Mucosa of descending colon (tissue), 3 donors: ENCODE measurements around the gene KCNH8. TPM values are rescaled to one million over a fixed set of nuclear protein-coding genes. Genes with fewer than 3 reads are reported as not detected.

Experiments
- ATAC-seq: fragments of 200-7000 bp; cut with Tn5 transposase; one replicate; pipeline ENCODE4 v1.9.1; 2020; ENCODE audit warnings: mild to moderate bottlenecking, moderate library complexity
- DNase-seq, 3 donors: peaks; one replicate each; pipeline ENCODE4 v3.0.0-alpha.2; 2020
- H3K36me3 ChIP-seq: fragments of 200-600 bp; one replicate; pipeline ENCODE4 v1.8.0; 2021; ENCODE audit warnings: low read depth, mild to moderate bottlenecking
- H3K4me1 ChIP-seq: fragments of 200-600 bp; one replicate; pipeline ENCODE4 v1.8.0; 2021; ENCODE audit warnings: low read depth, mild to moderate bottlenecking
- H3K4me3 ChIP-seq: fragments of 200-600 bp; one replicate; pipeline ENCODE4 v1.8.0; 2021; ENCODE audit warnings: mild to moderate bottlenecking
- H3K9me3 ChIP-seq: fragments of 200-600 bp; one replicate; pipeline ENCODE4 v1.8.0; 2021; ENCODE audit warnings: mild to moderate bottlenecking
- intact Hi-C, 2 donors: fragments of 100-400 bp; cut with DNase I in 1 of 2; cut with micrococcal nuclease in 1 of 2; formaldehyde crosslinking; loops; one replicate each; pipeline versions ENCODE4 v1.11.0 to v1.11.1; 2022; cut with DNase I, micrococcal nuclease
- total RNA-seq, 3 donors: library from RNA; stranded (reverse); fragmentation: NEBNext Ultra II Directional in 2 of 3; extraction: Animal tissue kit (Norgen Biotek cat#: 25700) in 2 of 3; gene quantifications; one replicate each; pipeline versions ENCODE4 v1.2.1 to v1.2.4, GENCODE V29; 2021 to 2023
- TF ChIP-seq, protein P1 (sequence below): fragments of 200-600 bp; IDR thresholded peaks from one replicate; pipeline ENCODE4 v1.8.0; 2022; ENCODE audit warnings: antibody characterized with exemption, mild to moderate bottlenecking
- donor health status: DM: no; HTN: no; CAD: no; lungs with moderate emphysema.
- donor health status: DM: no; HTN: no; CAD: no.
- donor health status: DM: no; HTN: yes; CAD: no.

The KCNH8 gene
- total RNA-seq, 3 donors from 2014 or later, result 1.0 to 1.3 (median 1.1) TPM

DNA sequence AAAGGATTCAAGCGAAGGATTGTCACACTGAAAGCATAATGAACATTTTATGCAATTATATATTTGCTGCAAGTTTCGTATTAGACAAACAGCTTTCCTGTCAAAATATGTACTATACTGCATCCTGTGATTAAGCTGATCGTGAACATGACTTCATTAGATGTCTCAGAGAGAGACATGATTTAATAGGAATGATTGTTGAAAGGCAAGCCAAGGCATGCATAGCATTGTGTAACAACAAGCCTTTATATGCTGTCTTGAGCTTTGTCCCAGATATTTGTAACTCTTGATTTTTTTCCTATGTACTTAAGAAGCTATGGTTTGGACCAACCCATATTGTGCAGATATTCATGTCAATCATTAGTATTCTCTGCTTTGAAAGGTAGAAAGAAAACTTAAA is 309.1 kb downstream of the KCNH8 start:
- Histone ChIP-seq H3K9me3 (no peaks in the 10 kb centered on the region), H3K36me3 (no peaks in the 10 kb centered on the region), H3K4me1 (no peaks in the 10 kb centered on the region), H3K4me3 (no peak overlapping the region)
- DNase-seq (no peak), ATAC-seq (no peak)
- TF ChIP-seq, protein P1, sequence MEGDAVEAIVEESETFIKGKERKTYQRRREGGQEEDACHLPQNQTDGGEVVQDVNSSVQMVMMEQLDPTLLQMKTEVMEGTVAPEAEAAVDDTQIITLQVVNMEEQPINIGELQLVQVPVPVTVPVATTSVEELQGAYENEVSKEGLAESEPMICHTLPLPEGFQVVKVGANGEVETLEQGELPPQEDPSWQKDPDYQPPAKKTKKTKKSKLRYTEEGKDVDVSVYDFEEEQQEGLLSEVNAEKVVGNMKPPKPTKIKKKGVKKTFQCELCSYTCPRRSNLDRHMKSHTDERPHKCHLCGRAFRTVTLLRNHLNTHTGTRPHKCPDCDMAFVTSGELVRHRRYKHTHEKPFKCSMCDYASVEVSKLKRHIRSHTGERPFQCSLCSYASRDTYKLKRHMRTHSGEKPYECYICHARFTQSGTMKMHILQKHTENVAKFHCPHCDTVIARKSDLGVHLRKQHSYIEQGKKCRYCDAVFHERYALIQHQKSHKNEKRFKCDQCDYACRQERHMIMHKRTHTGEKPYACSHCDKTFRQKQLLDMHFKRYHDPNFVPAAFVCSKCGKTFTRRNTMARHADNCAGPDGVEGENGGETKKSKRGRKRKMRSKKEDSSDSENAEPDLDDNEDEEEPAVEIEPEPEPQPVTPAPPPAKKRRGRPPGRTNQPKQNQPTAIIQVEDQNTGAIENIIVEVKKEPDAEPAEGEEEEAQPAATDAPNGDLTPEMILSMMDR, result no peak
- intact Hi-C loops, result no loop called here

DNA sequence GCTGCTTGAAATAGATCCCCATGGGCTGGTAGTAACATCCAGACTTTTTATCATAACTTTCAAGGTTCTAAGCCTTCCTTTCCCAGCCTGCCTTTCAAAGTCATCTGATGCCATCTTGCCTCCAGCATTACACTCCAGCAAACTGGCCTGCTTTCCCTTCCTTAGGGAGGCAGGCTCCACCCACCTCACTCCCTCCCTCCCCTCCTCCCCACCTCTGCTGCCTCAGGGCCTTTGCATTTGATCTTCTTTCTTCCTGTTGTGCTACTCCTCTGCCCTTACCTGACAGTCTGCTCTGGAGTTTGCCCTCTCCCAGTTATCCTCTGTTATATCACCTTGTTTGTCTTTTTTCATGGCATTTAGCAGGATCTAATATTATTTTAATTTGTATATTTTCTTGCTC is 319.5 kb downstream of the KCNH8 start:
- Histone ChIP-seq H3K9me3 (no peaks in the 10 kb centered on the region), H3K4me1 (no peaks in the 10 kb centered on the region), H3K36me3 (no peaks in the 10 kb centered on the region), H3K4me3 (no peak overlapping the region)
- intact Hi-C loops, result no loop called here
- TF ChIP-seq, protein P1, result no peak
- no peak for DNase-seq
- no peak for ATAC-seq

DNA sequence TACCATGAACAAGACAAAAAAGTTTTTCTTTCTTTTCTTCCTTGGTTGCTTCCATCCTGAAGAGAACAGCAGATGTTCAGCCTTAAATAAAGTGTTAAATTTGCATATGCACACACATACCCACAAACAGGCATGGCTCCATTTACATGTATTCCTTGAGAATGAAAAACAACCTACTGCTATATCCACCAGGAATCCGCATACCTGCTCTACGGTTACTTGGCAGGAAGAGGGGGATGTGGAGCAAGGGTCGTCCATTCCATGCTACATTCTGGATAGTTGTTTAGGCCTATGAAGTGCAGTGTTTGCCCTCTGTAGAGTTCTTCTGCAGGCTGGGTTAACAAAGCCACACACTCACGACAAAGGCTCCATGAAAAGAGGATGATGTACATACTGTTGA is 322.8 kb downstream of the KCNH8 start:
- TF ChIP-seq, protein P1, result no peak
- Histone ChIP-seq H3K4me1 (no peaks in the 10 kb centered on the region), H3K36me3 (no peaks in the 10 kb centered on the region), H3K4me3 (no peak overlapping the region), H3K9me3 (no peaks in the 10 kb centered on the region)
- DNase-seq (no peak), ATAC-seq (no peak)
- intact Hi-C loops, result no loop called here

DNA sequence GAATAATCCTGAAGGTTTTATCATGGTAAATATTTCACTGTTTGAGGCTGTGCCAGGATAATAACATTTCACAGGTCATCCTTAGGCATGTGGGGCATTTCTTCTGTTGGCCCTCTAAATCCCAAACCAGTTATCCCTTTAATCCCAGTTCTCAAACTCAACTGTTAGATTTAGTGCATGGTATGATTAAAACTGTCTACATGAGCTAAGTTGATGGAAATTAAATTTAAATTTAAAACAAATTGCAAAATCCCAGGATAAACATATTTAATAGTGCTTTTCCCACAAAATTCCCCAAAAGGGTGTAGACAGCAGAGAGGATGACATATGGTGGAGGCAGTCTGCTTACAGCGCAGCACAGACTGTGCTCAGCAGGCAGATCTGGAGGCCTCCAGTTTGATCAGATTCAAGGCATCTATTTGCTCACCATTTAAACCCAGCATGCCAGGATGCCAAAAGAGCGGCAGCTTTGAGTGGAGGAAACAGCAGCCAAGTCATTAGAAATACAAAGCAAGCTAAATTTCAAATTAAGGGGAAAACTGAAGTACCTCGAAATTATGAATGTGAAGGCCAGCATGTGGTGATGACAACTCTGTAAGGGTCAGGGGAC is 325.8 kb downstream of the KCNH8 start:
- DNase-seq (no peak), ATAC-seq (no peak)
- Histone ChIP-seq H3K36me3 (no peaks in the 10 kb centered on the region), H3K4me1 (no peaks in the 10 kb centered on the region), H3K4me3 (no peak overlapping the region), H3K9me3 (no peaks in the 10 kb centered on the region)
- TF ChIP-seq, protein P1, result no peak
- intact Hi-C loops, result no loop called here

DNA sequence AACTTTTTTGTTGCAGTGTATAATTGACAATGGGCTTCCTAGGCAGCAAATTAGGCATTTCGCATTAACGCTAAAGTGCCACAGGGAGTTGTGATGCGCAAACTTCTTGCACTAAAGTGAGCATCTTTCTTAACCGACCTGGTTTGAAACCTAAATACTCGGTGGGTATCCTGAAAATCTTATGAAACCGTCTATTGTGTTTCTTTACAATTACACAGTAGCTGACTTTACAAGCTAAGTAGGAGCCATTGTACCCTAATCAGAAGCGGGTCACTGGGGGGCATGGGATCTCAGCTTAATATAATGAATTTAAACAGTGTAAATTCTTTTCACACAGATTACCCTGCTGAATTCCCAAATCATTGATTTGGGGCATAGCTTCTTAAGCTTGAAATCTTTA is 328.0 kb downstream of the KCNH8 start:
- ATAC-seq (no peak), DNase-seq (no peak)
- Histone ChIP-seq H3K4me3 (no peak overlapping the region), H3K4me1 (no peaks in the 10 kb centered on the region), H3K9me3 (no peaks in the 10 kb centered on the region), H3K36me3 (no peaks in the 10 kb centered on the region)
- intact Hi-C loops, result no loop called here
- TF ChIP-seq, protein P1, result no peak

DNA sequence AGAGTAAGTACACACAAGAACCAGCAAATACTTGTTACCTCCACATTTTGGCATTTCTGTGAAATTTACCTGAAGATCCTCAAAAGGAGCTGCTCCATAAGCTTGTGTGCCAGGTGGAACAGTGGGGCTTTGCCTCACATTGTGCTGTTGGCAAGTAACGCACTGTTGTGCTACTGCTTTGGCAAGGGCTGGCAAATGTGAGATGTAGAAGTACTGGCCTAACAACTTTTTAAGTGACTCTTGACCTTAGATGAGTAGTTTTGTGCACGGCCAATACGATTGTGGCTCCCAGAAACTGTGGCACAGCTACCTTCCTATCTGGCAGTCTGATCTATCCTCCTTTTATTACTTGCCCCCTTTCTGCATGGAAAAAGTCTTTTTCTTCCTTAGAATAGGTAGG is 337.0 kb downstream of the KCNH8 start:
- Histone ChIP-seq H3K36me3 (no peaks in the 10 kb centered on the region), H3K4me1 (no peaks in the 10 kb centered on the region), H3K9me3 (no peaks in the 10 kb centered on the region), H3K4me3 (no peak overlapping the region)
- intact Hi-C loops, result no loop called here
- ATAC-seq, result no peak
- no peak for DNase-seq
- TF ChIP-seq, protein P1, result no peak
